Peyer's patch (tissue), 4 donors: ENCODE data around the gene ZBTB12. TPM values are rescaled to one million over a fixed set of nuclear protein-coding genes. Genes with fewer than 3 reads are reported as not detected.
A peak's percentile ranks its signal among the peaks of the same experiment; 100 is the strongest.

Experiments used
- DNase-seq, 3 donors: peaks; one replicate each; pipeline ENCODE4 v3.0.0-alpha.2; 2017 to 2019
- H3K27ac ChIP-seq, 4 donors: fragments of 200-600 bp; sonication (generic); one replicate each; pipeline ENCODE4 v1.5.1; 2016 to 2019
- H3K27me3 ChIP-seq, 2 donors: fragments of 200-600 bp; sonication (generic); one replicate each; pipeline ENCODE4 v1.5.1; 2019
- H3K36me3 ChIP-seq, 3 donors: fragments of 200-600 bp; sonication (generic); one replicate each; pipeline ENCODE4 v1.5.1; 2016 to 2019
- H3K4me1 ChIP-seq, 4 donors: fragments of 200-600 bp; sonication (generic); one replicate each; pipeline ENCODE4 v1.5.1; 2016 to 2019
- H3K4me3 ChIP-seq, 4 donors: fragments of 200-600 bp; sonication (generic); 1 replicate in 3 of 4; 2 replicates in 1 of 4; pipeline ENCODE4 v1.5.1; 2016 to 2019; ENCODE audit warnings: mild to moderate bottlenecking in 1 of 4
- H3K9me3 ChIP-seq, 4 donors: fragments of 200-600 bp; sonication (generic); one replicate each; pipeline ENCODE4 v1.5.1; 2016 to 2019; ENCODE audit warnings: mild to moderate bottlenecking in 1 of 4
- CTCF ChIP-seq, 6 experiments: fragments of 450-650 bp in 4 of 6; fragments of 200-600 bp in 2 of 6; sonication (generic) in 1 of 6; IDR thresholded peaks; one replicate each; pipeline ENCODE4 v1.5.1; 2017 to 2019; ENCODE audit warnings: antibody characterized with exemption in 6 of 6, mild to moderate bottlenecking in 3 of 6, moderate library complexity in 1 of 6
- POLR2A ChIP-seq, 2 donors: fragments of 450-650 bp; IDR thresholded peaks; one replicate each; pipeline ENCODE4 v1.5.1; 2017; ENCODE audit warnings: antibody characterized with exemption in 2 of 2, mild to moderate bottlenecking in 2 of 2, moderate library complexity in 2 of 2
- total RNA-seq, 4 donors: library from RNA; depleted of rRNA; stranded (reverse); fragments of >200 nt; gene quantifications; one replicate each; pipeline ENCODE4 v1.1.0, GENCODE V29; 2016

Gene ZBTB12, protein sequence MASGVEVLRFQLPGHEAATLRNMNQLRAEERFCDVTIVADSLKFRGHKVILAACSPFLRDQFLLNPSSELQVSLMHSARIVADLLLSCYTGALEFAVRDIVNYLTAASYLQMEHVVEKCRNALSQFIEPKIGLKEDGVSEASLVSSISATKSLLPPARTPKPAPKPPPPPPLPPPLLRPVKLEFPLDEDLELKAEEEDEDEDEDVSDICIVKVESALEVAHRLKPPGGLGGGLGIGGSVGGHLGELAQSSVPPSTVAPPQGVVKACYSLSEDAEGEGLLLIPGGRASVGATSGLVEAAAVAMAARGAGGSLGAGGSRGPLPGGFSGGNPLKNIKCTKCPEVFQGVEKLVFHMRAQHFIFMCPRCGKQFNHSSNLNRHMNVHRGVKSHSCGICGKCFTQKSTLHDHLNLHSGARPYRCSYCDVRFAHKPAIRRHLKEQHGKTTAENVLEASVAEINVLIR
- 1 to 10 TPM in 3 of 4 donors, not detected in 1; 1.0 to 5.0 (median 1.9) TPM for total RNA-seq

GRCh38 chr6:31901953-31902643 is at the start of gene ZBTB12:
Gene ZBTB12, minus strand, starts transcription at chr6:31902086. Its CDS starts 781 bp downstream, at chr6:31901305.
- H3K27ac ChIP-seq = peak within 1 kb of the TSS; percentile 67 to 91 (median 82)
- peaks cover 0 to 32% (median 10%) of the 10 kb centered on the region in 4 donors for H3K4me1 ChIP-seq
- peak; percentile 88 to 96 (median 90) for DNase-seq
- no peaks in the 10 kb centered on the region for H3K9me3 ChIP-seq
- H3K4me3 ChIP-seq = peak within 1 kb of the TSS; percentile 50 to 78 (median 68)
- peak; percentile 55 to 60 for TF ChIP-seq POLR2A (IDR thresholded peaks at IDR 0.05)
- peak in 3 of 6 experiments; percentile 18 to 29 (median 22) for TF ChIP-seq CTCF (IDR thresholded peaks at IDR 0.05)
- H3K36me3 ChIP-seq = no peaks in the 10 kb centered on the region
- no peaks in the 10 kb centered on the region for H3K27me3 ChIP-seq

- H3K27me3 ChIP-seq = no peaks in the 10 kb centered on the region
- TF ChIP-seq CTCF (IDR thresholded peaks at IDR 0.05) (no peak), POLR2A (IDR thresholded peaks at IDR 0.05) (no peak)
Observed at GRCh38 chr6:31949926-31950548, 48.2 kb upstream of the ZBTB12 start.

DNA sequence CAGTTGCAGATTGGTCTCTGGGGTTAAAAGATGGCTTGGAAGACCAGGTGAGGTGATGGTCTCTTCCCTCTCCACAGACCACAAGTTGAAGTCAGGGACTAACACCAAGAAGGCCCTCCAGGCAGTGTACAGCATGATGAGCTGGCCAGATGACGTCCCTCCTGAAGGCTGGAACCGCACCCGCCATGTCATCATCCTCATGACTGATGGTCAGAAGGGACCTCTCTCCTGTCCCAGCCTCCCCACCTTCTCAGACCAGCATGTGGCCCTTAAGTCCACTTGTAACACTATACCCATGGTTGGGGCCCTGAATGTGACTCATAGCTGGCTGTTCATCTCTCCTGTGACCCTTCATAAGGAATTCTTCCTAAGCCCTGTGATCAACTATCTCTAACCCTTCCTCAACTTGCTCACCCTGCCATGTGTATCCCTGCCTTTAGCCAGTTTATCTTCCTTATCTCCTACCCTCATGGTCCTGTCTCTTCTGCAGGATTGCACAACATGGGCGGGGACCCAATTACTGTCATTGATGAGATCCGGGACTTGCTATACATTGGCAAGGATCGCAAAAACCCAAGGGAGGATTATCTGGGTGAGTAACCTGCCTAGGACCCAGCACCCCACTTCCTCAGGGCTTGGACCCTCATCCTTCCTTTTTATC is 47.0 kb upstream of the ZBTB12 start:
- H3K4me1 ChIP-seq = peaks cover 0 to 20% (median 2%) of the 10 kb centered on the region in 4 donors
- TF ChIP-seq CTCF (IDR thresholded peaks at IDR 0.05) = no peak
- no peak for TF ChIP-seq POLR2A (IDR thresholded peaks at IDR 0.05)
- peak in 1 of 3 donors; percentile 30 for DNase-seq
- H3K27me3 ChIP-seq = no peaks in the 10 kb centered on the region
- H3K9me3 ChIP-seq = no peaks in the 10 kb centered on the region
- no peak overlapping the region for H3K4me3 ChIP-seq
- H3K36me3 ChIP-seq = peaks cover 0 to 27% (median 0%) of the 10 kb centered on the region in 3 donors
- H3K27ac ChIP-seq = no peak overlapping the region

More at GRCh38 chr6:31949926-31950548, 48.2 kb upstream of the ZBTB12 start:
- H3K4me1 ChIP-seq = peaks cover 0 to 14% (median 1%) of the 10 kb centered on the region in 4 donors
- no peak overlapping the region for H3K4me3 ChIP-seq
- H3K27ac ChIP-seq = no peak overlapping the region
- no peak for DNase-seq
- no peaks in the 10 kb centered on the region for H3K9me3 ChIP-seq
- H3K36me3 ChIP-seq = peaks cover 0 to 38% (median 0%) of the 10 kb centered on the region in 3 donors

GRCh38 chr6:31948306-31948705 is 46.4 kb upstream of the ZBTB12 start:
- TF ChIP-seq CTCF (IDR thresholded peaks at IDR 0.05) (no peak), POLR2A (IDR thresholded peaks at IDR 0.05) (no peak)
- Histone ChIP-seq H3K4me1 (peaks cover 0 to 20% (median 2%) of the 10 kb centered on the region in 4 donors), H3K27ac (no peak overlapping the region), H3K4me3 (no peak overlapping the region), H3K27me3 (no peaks in the 10 kb centered on the region), H3K9me3 (no peaks in the 10 kb centered on the region), H3K36me3 (peaks cover 0 to 21% (median 0%) of the 10 kb centered on the region in 3 donors)
- no peak for DNase-seq

DNA sequence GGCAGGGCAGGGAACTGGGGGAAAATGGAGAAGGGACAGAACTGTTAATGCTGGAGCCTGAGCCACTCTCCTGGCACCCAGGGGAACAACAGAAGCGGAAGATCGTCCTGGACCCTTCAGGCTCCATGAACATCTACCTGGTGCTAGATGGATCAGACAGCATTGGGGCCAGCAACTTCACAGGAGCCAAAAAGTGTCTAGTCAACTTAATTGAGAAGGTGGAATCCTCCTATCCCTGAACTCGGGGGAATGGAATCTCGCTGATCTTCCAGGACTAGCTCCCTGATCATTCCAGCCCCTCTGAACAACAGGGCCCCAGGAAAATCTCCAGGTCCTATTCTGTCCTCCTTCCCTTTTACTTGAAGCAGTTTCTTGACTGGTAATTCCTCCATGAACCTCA is 46.0 kb upstream of the ZBTB12 start:
- Histone ChIP-seq H3K36me3 (peaks cover 0 to 17% (median 0%) of the 10 kb centered on the region in 3 donors), H3K27ac (no peak overlapping the region), H3K9me3 (no peaks in the 10 kb centered on the region), H3K4me3 (no peak overlapping the region), H3K4me1 (peaks cover 0 to 20% (median 2%) of the 10 kb centered on the region in 4 donors), H3K27me3 (no peaks in the 10 kb centered on the region)
- TF ChIP-seq CTCF (IDR thresholded peaks at IDR 0.05) (no peak), POLR2A (IDR thresholded peaks at IDR 0.05) (no peak)
- DNase-seq = no peak
